Skeletal muscle cell (primary cell): ENCODE data around the gene THEM4.
"Not testable (repeated sequence)": the region's sequence is repeated elsewhere in the genome, so short reads cannot be mapped to it uniquely, and the experiment has no call there.

Experiments used
- DNase-seq: peaks from one replicate; pipeline ENCODE4 v3.0.0-alpha.2; 2010; ENCODE audit warnings: low read depth
- H3K4me3 ChIP-seq: 2 replicates; pipeline ENCODE4 v1.5.1; 2011; ENCODE audit warnings: low read depth, mild to moderate bottlenecking, control low read depth, low read length, moderate library complexity

The THEM4 gene

GRCh38 chr1:151900804-151901203 is 8.5 kb downstream of the THEM4 start:
- not testable (repeated sequence) for DNase-seq, H3K4me3 ChIP-seq

- no peak overlapping the region for H3K4me3 ChIP-seq
- no peak for DNase-seq
These were observed 10.8 kb downstream of the THEM4 start for GRCh38 chr1:151898519-151898991.

- DNase-seq = no peak
- no peak overlapping the region for H3K4me3 ChIP-seq
These were observed 11.3 kb downstream of the THEM4 start for GRCh38 chr1:151897991-151898431.

- no peak for DNase-seq
- no peak overlapping the region for H3K4me3 ChIP-seq
These were observed 16.0 kb downstream of the THEM4 start for GRCh38 chr1:151893176-151893924.

GRCh38 chr1:151892190-151892589 is 17.1 kb downstream of the THEM4 start:
- H3K4me3 ChIP-seq = no peak overlapping the region
- no peak for DNase-seq

- H3K4me3 ChIP-seq = no peak overlapping the region
- DNase-seq = no peak
These were observed 17.8 kb downstream of the THEM4 start for GRCh38 chr1:151891512-151891911.

GRCh38 chr1:151888972-151889570 is 20.2 kb downstream of the THEM4 start:
- DNase-seq = no peak
- H3K4me3 ChIP-seq = no peak overlapping the region

- DNase-seq = peak; percentile 25
- H3K4me3 ChIP-seq = no peak overlapping the region
These were observed 22.3 kb downstream of the THEM4 start for GRCh38 chr1:151887028-151887427.

- DNase-seq = no peak
- no peak overlapping the region for H3K4me3 ChIP-seq
These were observed 23.8 kb downstream of the THEM4 start for GRCh38 chr1:151885479-151885878.

GRCh38 chr1:151884879-151885278 is 24.4 kb downstream of the THEM4 start:
- DNase-seq, H3K4me3 ChIP-seq: not testable (repeated sequence)

GRCh38 chr1:151884445-151884844 is 24.9 kb downstream of the THEM4 start:
- not testable (repeated sequence) for DNase-seq, H3K4me3 ChIP-seq

GRCh38 chr1:151883898-151884297 is 25.4 kb downstream of the THEM4 start:
- DNase-seq, H3K4me3 ChIP-seq: not testable (repeated sequence)

- not testable (repeated sequence) for DNase-seq, H3K4me3 ChIP-seq
These were observed 26.4 kb downstream of the THEM4 start for GRCh38 chr1:151882918-151883317.

- no peak overlapping the region for H3K4me3 ChIP-seq
- no peak for DNase-seq
These were observed 26.8 kb downstream of the THEM4 start for GRCh38 chr1:151882466-151882865.

- no peak for DNase-seq
- no peak overlapping the region for H3K4me3 ChIP-seq
These were observed 27.8 kb downstream of the THEM4 start for GRCh38 chr1:151881479-151881878.

GRCh38 chr1:151875419-151876097 is 33.8 kb downstream of the THEM4 start:
- no peak for DNase-seq
- no peak overlapping the region for H3K4me3 ChIP-seq

- not testable (repeated sequence) for DNase-seq, H3K4me3 ChIP-seq
These were observed 36.5 kb downstream of the THEM4 start for GRCh38 chr1:151872776-151873175.

GRCh38 chr1:151871284-151872030 is 37.9 kb downstream of the THEM4 start:
- no peak for DNase-seq
- no peak overlapping the region for H3K4me3 ChIP-seq

GRCh38 chr1:151868486-151868885 is 40.8 kb downstream of the THEM4 start:
- no peak overlapping the region for H3K4me3 ChIP-seq
- DNase-seq = no peak
